Body of pancreas (tissue), 4 donors: ENCODE data around the gene HRH3. TPM values are rescaled to one million over a fixed set of nuclear protein-coding genes. Genes with fewer than 3 reads are reported as not detected.

Experiments used
- ATAC-seq: fragments of 150-250 bp; one replicate; pipeline ENCODE4 v1.9.1; 2016
- DNase-seq, 4 donors: peaks; one replicate each; pipeline ENCODE4 v3.0.0-alpha.2; 2019
- H3K27ac ChIP-seq, 4 donors: fragments of 200-600 bp; sonication (generic); 1 replicate in 3 of 4; 2 replicates in 1 of 4; pipeline versions ENCODE4 v1.5.1 to v1.6.1; 2016 to 2019; ENCODE audit warnings: mild to moderate bottlenecking in 1 of 4, mixed read lengths in 1 of 4, moderate library complexity in 1 of 4
- H3K27me3 ChIP-seq, 2 donors: fragments of 200-600 bp; sonication (generic); one replicate each; pipeline ENCODE4 v1.6.0; 2016; ENCODE audit warnings: mild to moderate bottlenecking in 1 of 2
- H3K36me3 ChIP-seq, 2 donors: fragments of 200-600 bp; sonication (generic); replicated peaks in 1 of 2; 2 replicates each; pipeline ENCODE4 v1.5.1; 2016; ENCODE audit warnings: low read depth in 2 of 2; ENCODE audit not compliant: insufficient read depth in 1 of 2
- H3K4me1 ChIP-seq: fragments of 200-600 bp; sonication (generic); one replicate; pipeline ENCODE4 v1.6.0; 2016
- H3K4me3 ChIP-seq, 2 donors: fragments of 200-600 bp; sonication (generic); 1 replicate in 1 of 2; 2 replicates in 1 of 2; pipeline ENCODE4 v1.5.1; 2016 to 2019
- H3K9me3 ChIP-seq, 3 donors: fragments of 200-600 bp; sonication (generic); 1 replicate in 2 of 3; 2 replicates in 1 of 3; pipeline ENCODE4 v1.5.1; 2016
- CTCF ChIP-seq, 7 experiments: fragments of 450-650 bp in 4 of 7; fragments of 200-600 bp in 3 of 7; sonication (generic) in 3 of 7; IDR thresholded peaks; one replicate each; pipeline ENCODE4 v1.5.1; 2016 to 2019; ENCODE audit warnings: antibody characterized with exemption in 7 of 7
- POLR2A ChIP-seq, 3 donors: fragments of 450-650 bp; IDR thresholded peaks; one replicate each; pipeline ENCODE4 v1.6.1; 2016; ENCODE audit warnings: antibody characterized with exemption in 3 of 3, mild to moderate bottlenecking in 2 of 3
- WGBS, 2 donors: methylation state at CpG; one replicate each; pipeline ENCODE4 v1.1.5; 2017; 5-methylcytosine and 5-hydroxymethylcytosine counted together
- intact Hi-C: fragments of 100-400 bp; cut with DNase I; formaldehyde crosslinking; loops from one replicate; pipeline ENCODE4 v1.15.1; 2023
- total RNA-seq, 2 donors: library from RNA; depleted of rRNA; stranded (reverse); fragments of >200 nt; gene quantifications; one replicate each; pipeline ENCODE4 v1.1.0, GENCODE V29; 2016

The HRH3 gene
- total RNA-seq = under 1 TPM in 1 of 2 donors, not detected in 1; 0.33 TPM

GRCh38 chr20:62219992-62220665 is at the start of gene HRH3:
Gene HRH3 (minus strand): TSS chr20:62220278. CDS start chr20:62219970, 308 bp downstream.
- Histone ChIP-seq H3K4me1 (peaks cover 19% of the 10 kb centered on the region), H3K4me3 (no peak within 1 kb of the TSS), H3K27ac (no peak within 1 kb of the TSS), H3K36me3 (no peaks in the 10 kb centered on the region), H3K9me3 (no peaks in the 10 kb centered on the region), H3K27me3 (peaks cover 0 to 32% of the 10 kb centered on the region in 2 donors)
- ATAC-seq = peak; percentile 88
- TF ChIP-seq POLR2A (IDR thresholded peaks at IDR 0.05) (no peak), CTCF (IDR thresholded peaks at IDR 0.05) (no peak)
- intact Hi-C loops = no loop called here
- DNase-seq = peak; percentile 48 to 73 (median 60)
- 0% methylated on average over 1 to 21 of the region's 84 CpGs for WGBS, 2 donors

- WGBS, 2 donors = 82 to 89% methylated on average over 7 to 17 of the region's 17 CpGs
- TF ChIP-seq CTCF (IDR thresholded peaks at IDR 0.05) = no peak
- Histone ChIP-seq H3K9me3 (no peaks in the 10 kb centered on the region), H3K27ac (no peak overlapping the region), H3K36me3 (peaks cover 18 to 21% of the 10 kb centered on the region in 2 donors), H3K4me1 (no peaks in the 10 kb centered on the region), H3K4me3 (no peak overlapping the region), H3K27me3 (no peaks in the 10 kb centered on the region)
- intact Hi-C loops = no loop called here
- DNase-seq = no peak
- no peak for ATAC-seq
These were observed 49.8 kb upstream of the HRH3 start for GRCh38 chr20:62269871-62270270.

- intact Hi-C loops = no loop called here
- Histone ChIP-seq H3K36me3 (peaks cover 20 to 21% of the 10 kb centered on the region in 2 donors), H3K4me3 (no peak overlapping the region), H3K27ac (no peak overlapping the region), H3K9me3 (no peaks in the 10 kb centered on the region), H3K4me1 (no peaks in the 10 kb centered on the region), H3K27me3 (no peaks in the 10 kb centered on the region)
- no peak for DNase-seq
- ATAC-seq = no peak
- WGBS, 2 donors = 88 to 90% methylated on average over 14 of the region's 14 CpGs
- TF ChIP-seq CTCF (IDR thresholded peaks at IDR 0.05) (no peak), POLR2A (IDR thresholded peaks at IDR 0.05) (no peak)
These were observed 49.3 kb upstream of the HRH3 start for GRCh38 chr20:62269378-62269777.

GRCh38 chr20:62268228-62268900 is 48.3 kb upstream of the HRH3 start:
- H3K4me1 ChIP-seq = no peaks in the 10 kb centered on the region
- no peaks in the 10 kb centered on the region for H3K9me3 ChIP-seq
- TF ChIP-seq CTCF (IDR thresholded peaks at IDR 0.05) (no peak), POLR2A (IDR thresholded peaks at IDR 0.05) (no peak)
- WGBS, 2 donors = 78 to 81% methylated on average over 7 of the region's 7 CpGs
- no peaks in the 10 kb centered on the region for H3K27me3 ChIP-seq
- no peak overlapping the region for H3K4me3 ChIP-seq
- ATAC-seq (no peak), DNase-seq (no peak)
- no peak overlapping the region for H3K27ac ChIP-seq
- intact Hi-C loops = no loop called here
- peaks cover 17 to 22% of the 10 kb centered on the region in 2 donors for H3K36me3 ChIP-seq
